Tibial nerve (tissue), 4 donors: ENCODE measurements around the gene FOXD4L3.
"Not testable (repeated sequence)": the region's sequence is repeated elsewhere in the genome, so short reads cannot be mapped to it uniquely, and the experiment has no call there.

Experiments used
- EP300 ChIP-seq, 2 donors: sonication (generic); formaldehyde crosslinking; IDR thresholded peaks; one replicate each; pipeline ENCODE4 v1.6.1; 2017; ENCODE audit warnings: antibody characterized with exemption in 2 of 2, mild to moderate bottlenecking in 1 of 2
- POLR2A ChIP-seq, 2 donors: fragments of 450-650 bp; IDR thresholded peaks; one replicate each; pipeline ENCODE4 v1.6.1; 2017; ENCODE audit warnings: antibody characterized with exemption in 2 of 2, mild to moderate bottlenecking in 2 of 2, moderate library complexity in 2 of 2
- TF ChIP-seq, protein P1 (sequence below), 5 experiments: fragments of 200-600 bp in 3 of 5; fragments of 450-650 bp in 2 of 5; sonication (generic) in 3 of 5; IDR thresholded peaks; one replicate each; pipeline ENCODE4 v1.5.1; 2016 to 2019; ENCODE audit warnings: antibody characterized with exemption in 5 of 5, mild to moderate bottlenecking in 3 of 5, moderate library complexity in 2 of 5

DNA sequence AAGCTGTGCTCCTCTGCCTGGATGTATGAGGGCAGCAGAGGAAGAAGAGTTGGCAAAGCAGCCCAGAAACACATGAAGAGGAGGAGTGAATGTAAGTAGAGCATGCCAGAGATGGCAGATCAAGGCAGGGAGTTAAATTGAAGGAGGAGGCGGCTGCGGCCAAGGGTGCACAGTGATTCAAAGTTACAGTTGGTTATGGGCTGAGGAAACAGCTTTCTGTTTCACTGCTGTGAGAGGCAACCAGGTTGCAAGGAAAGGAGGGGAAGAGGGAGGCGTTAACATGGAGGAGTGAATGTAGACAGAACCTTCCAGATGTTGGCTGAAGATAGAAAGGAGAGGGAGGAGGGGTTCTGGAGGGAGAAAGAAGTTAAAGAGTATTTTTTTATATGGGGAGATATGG is 33.3 kb downstream of the FOXD4L3 start:
- TF ChIP-seq, protein P1, sequence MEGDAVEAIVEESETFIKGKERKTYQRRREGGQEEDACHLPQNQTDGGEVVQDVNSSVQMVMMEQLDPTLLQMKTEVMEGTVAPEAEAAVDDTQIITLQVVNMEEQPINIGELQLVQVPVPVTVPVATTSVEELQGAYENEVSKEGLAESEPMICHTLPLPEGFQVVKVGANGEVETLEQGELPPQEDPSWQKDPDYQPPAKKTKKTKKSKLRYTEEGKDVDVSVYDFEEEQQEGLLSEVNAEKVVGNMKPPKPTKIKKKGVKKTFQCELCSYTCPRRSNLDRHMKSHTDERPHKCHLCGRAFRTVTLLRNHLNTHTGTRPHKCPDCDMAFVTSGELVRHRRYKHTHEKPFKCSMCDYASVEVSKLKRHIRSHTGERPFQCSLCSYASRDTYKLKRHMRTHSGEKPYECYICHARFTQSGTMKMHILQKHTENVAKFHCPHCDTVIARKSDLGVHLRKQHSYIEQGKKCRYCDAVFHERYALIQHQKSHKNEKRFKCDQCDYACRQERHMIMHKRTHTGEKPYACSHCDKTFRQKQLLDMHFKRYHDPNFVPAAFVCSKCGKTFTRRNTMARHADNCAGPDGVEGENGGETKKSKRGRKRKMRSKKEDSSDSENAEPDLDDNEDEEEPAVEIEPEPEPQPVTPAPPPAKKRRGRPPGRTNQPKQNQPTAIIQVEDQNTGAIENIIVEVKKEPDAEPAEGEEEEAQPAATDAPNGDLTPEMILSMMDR (IDR thresholded peaks at IDR 0.05) = not testable (repeated sequence)
- not testable (repeated sequence) for TF ChIP-seq POLR2A, EP300 (IDR thresholded peaks at IDR 0.05)
